Measurements from ENCODE around the gene PRPH2.

PRPH2 gene

GRCh38 chr6:42664718-42665117 is 57.7 kb downstream of the PRPH2 start:
- DNase-seq (ENCODE audit: low spot score) = no peak
- no peak overlapping the region for H3K4me3 ChIP-seq
- TF ChIP-seq, protein P1, sequence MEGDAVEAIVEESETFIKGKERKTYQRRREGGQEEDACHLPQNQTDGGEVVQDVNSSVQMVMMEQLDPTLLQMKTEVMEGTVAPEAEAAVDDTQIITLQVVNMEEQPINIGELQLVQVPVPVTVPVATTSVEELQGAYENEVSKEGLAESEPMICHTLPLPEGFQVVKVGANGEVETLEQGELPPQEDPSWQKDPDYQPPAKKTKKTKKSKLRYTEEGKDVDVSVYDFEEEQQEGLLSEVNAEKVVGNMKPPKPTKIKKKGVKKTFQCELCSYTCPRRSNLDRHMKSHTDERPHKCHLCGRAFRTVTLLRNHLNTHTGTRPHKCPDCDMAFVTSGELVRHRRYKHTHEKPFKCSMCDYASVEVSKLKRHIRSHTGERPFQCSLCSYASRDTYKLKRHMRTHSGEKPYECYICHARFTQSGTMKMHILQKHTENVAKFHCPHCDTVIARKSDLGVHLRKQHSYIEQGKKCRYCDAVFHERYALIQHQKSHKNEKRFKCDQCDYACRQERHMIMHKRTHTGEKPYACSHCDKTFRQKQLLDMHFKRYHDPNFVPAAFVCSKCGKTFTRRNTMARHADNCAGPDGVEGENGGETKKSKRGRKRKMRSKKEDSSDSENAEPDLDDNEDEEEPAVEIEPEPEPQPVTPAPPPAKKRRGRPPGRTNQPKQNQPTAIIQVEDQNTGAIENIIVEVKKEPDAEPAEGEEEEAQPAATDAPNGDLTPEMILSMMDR (IDR thresholded peaks at IDR 0.05) = no peak
- H3K27ac ChIP-seq = no peak overlapping the region

GRCh38 chr6:42661540-42662153 is 60.8 kb downstream of the PRPH2 start:
- TF ChIP-seq, protein P1 (IDR thresholded peaks at IDR 0.05) = peak; percentile 70
- peak; percentile 77 for DNase-seq (ENCODE audit: low spot score)
- no peak overlapping the region for H3K4me3 ChIP-seq
- H3K27ac ChIP-seq = no peak overlapping the region

- Histone ChIP-seq H3K27ac (no peak overlapping the region), H3K4me3 (no peak overlapping the region)
- DNase-seq (ENCODE audit: low spot score) = no peak
- TF ChIP-seq, protein P1 (IDR thresholded peaks at IDR 0.05) = no peak
Observed at GRCh38 chr6:42659806-42660205, 62.6 kb downstream of the PRPH2 start.

GRCh38 chr6:42653851-42654250 is 68.5 kb downstream of the PRPH2 start:
- no peak for DNase-seq (ENCODE audit: low spot score)
- TF ChIP-seq, protein P1 (IDR thresholded peaks at IDR 0.05) = no peak
- H3K27ac ChIP-seq = no peak overlapping the region
- H3K4me3 ChIP-seq = no peak overlapping the region

- TF ChIP-seq, protein P1 (IDR thresholded peaks at IDR 0.05) = no peak
- Histone ChIP-seq H3K27ac (no peak overlapping the region), H3K4me3 (no peak overlapping the region)
- DNase-seq (ENCODE audit: low spot score) = no peak
Observed at GRCh38 chr6:42652024-42652746, 70.2 kb downstream of the PRPH2 start.

Measured in coronary artery (tissue), 2 donors.